Upper lobe of left lung (tissue), 6 donors: ENCODE results near the gene GRB7. TPM values are rescaled to one million over a fixed set of nuclear protein-coding genes. Genes with fewer than 3 reads are reported as not detected.
A peak's percentile ranks its signal among the peaks of the same experiment; 100 is the strongest.

Experiments used
- ATAC-seq, 2 donors: fragments of 200-7000 bp; cut with Tn5 transposase; one replicate each; pipeline ENCODE4 v1.9.1; 2022; ENCODE audit warnings: mild to moderate bottlenecking in 2 of 2, moderate library complexity in 2 of 2; ENCODE audit not compliant: low FRiP score in 2 of 2
- DNase-seq, 2 donors: peaks; one replicate each; pipeline ENCODE4 v3.0.0-alpha.2; 2019 to 2020
- H3K27ac ChIP-seq, 4 donors: fragments of 200-600 bp; sonication (generic); one replicate each; pipeline ENCODE4 v1.5.1; 2016 to 2019
- H3K27me3 ChIP-seq, 4 donors: fragments of 200-600 bp; sonication (generic); one replicate each; pipeline ENCODE4 v1.5.1; 2017 to 2019
- H3K36me3 ChIP-seq, 4 donors: fragments of 200-600 bp; sonication (generic); one replicate each; pipeline ENCODE4 v1.5.1; 2016 to 2019
- H3K4me1 ChIP-seq, 4 donors: fragments of 200-600 bp; sonication (generic); one replicate each; pipeline ENCODE4 v1.5.1; 2018 to 2019
- H3K4me3 ChIP-seq, 4 donors: fragments of 200-600 bp; sonication (generic); one replicate each; pipeline ENCODE4 v1.5.1; 2017 to 2019; ENCODE audit warnings: mild to moderate bottlenecking in 2 of 4, moderate library complexity in 1 of 4
- H3K9me3 ChIP-seq, 4 donors: fragments of 200-600 bp; sonication (generic); one replicate each; pipeline ENCODE4 v1.5.1; 2018 to 2019
- EP300 ChIP-seq, 4 donors: sonication (generic); formaldehyde crosslinking; IDR thresholded peaks; one replicate each; pipeline ENCODE4 v1.5.1; 2017; ENCODE audit warnings: antibody characterized with exemption in 4 of 4, control low read depth in 2 of 4
- POLR2A ChIP-seq, 4 donors: fragments of 450-650 bp; IDR thresholded peaks; one replicate each; pipeline ENCODE4 v1.5.1; 2016 to 2017; ENCODE audit warnings: antibody characterized with exemption in 4 of 4, mild to moderate bottlenecking in 2 of 4
- POLR2AphosphoS5 ChIP-seq, 2 donors: sonication (generic); formaldehyde crosslinking; IDR thresholded peaks; one replicate each; pipeline ENCODE4 v1.5.1; 2017; ENCODE audit warnings: antibody characterized with exemption in 2 of 2
- WGBS, 2 donors: methylation state at CpG; one replicate each; pipeline ENCODE4 v1.1.5; 2017 to 2018; 5-methylcytosine and 5-hydroxymethylcytosine counted together
- total RNA-seq, 6 donors: library from RNA; depleted of rRNA in 4 of 6; stranded (reverse); fragments of >200 nt in 4 of 6; gene quantifications; one replicate each; pipeline versions ENCODE4 v1.1.0 to v1.2.1, GENCODE V29; 2016 to 2021
- TF ChIP-seq, protein P1 (sequence below), 6 experiments: fragments of 450-650 bp in 4 of 6; fragments of 200-600 bp in 2 of 6; sonication (generic) in 2 of 6; IDR thresholded peaks; one replicate each; pipeline ENCODE4 v1.5.1; 2016 to 2019; ENCODE audit warnings: antibody characterized with exemption in 6 of 6
- donor health status: DM: no; HTN: no; CAD: no; lungs with moderate emphysema.
- donor health status: DM: no; HTN: yes; CAD: no; lungs with severe emphysema.

The GRB7 gene
- total RNA-seq, 6 donors from 2014 or later, result 19.9 to 82.8 (median 31.1) TPM

DNA sequence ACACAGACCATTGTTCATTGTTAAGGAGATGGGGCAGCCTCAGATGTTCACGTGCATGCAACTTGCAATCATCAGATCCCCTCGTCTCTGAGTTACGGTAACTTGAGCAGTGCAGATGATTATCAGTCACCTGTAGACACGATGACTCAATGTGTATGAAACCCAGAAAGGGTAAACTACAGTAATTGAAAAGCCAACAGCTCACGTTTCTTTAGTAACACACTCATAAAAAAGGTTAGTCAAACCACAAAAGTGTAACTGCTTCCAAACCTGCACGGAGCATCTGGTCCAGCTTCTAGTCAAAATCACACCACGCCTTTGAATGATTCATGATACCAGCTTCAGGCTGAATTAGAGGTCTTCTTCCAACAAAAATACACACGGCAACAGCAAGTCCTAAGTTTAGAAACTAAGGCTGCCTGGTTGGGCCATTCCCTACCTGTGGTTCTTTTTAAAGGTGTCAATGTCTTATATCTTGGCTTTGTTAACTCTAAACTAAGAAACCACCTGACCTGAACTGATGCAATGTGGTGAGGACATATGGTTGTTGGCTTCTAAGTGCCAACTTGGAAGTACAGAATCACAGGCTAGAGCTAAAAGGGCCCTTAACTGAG, 32.3 kb downstream of the GRB7 start:
- ATAC-seq (no peak), DNase-seq (no peak)
- Histone ChIP-seq H3K27ac (no peak overlapping the region), H3K36me3 (no peaks in the 10 kb centered on the region), H3K9me3 (no peaks in the 10 kb centered on the region), H3K27me3 (no peaks in the 10 kb centered on the region), H3K4me3 (no peak overlapping the region), H3K4me1 (no peaks in the 10 kb centered on the region)
- TF ChIP-seq, protein P1, sequence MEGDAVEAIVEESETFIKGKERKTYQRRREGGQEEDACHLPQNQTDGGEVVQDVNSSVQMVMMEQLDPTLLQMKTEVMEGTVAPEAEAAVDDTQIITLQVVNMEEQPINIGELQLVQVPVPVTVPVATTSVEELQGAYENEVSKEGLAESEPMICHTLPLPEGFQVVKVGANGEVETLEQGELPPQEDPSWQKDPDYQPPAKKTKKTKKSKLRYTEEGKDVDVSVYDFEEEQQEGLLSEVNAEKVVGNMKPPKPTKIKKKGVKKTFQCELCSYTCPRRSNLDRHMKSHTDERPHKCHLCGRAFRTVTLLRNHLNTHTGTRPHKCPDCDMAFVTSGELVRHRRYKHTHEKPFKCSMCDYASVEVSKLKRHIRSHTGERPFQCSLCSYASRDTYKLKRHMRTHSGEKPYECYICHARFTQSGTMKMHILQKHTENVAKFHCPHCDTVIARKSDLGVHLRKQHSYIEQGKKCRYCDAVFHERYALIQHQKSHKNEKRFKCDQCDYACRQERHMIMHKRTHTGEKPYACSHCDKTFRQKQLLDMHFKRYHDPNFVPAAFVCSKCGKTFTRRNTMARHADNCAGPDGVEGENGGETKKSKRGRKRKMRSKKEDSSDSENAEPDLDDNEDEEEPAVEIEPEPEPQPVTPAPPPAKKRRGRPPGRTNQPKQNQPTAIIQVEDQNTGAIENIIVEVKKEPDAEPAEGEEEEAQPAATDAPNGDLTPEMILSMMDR (IDR thresholded peaks at IDR 0.05), result no peak
- TF ChIP-seq POLR2A (IDR thresholded peaks at IDR 0.05) (no peak), EP300 (IDR thresholded peaks at IDR 0.05) (no peak), POLR2AphosphoS5 (IDR thresholded peaks at IDR 0.05) (no peak)
- 70 to 77% methylated on average over 8 of the region's 8 CpGs for WGBS, 2 donors

DNA sequence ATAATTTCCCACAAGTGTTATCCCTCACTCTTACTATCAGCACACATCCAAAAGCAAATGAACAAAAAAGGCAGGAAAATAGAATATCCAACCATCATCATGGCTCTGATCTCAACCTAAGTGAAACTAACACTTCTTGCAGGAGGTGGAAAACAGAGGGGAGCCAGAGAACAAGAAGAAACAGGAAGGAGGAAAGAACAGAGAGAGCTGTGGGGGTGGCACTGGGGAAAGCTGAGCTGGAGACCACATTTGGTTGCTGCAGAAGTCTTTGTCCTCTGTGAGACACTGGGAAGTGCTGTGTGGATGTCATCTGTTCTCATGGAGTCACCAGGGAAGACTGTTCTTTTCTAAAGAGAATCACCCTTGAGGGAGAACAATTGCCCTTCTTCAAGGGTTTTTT, 34.7 kb downstream of the GRB7 start:
- Histone ChIP-seq H3K36me3 (no peaks in the 10 kb centered on the region), H3K27me3 (no peaks in the 10 kb centered on the region), H3K4me1 (no peaks in the 10 kb centered on the region), H3K27ac (peak overlapping the region in 1 of 4 donors; percentile 55), H3K4me3 (no peak overlapping the region), H3K9me3 (no peaks in the 10 kb centered on the region)
- DNase-seq, result no peak
- no peak for ATAC-seq
- TF ChIP-seq EP300 (IDR thresholded peaks at IDR 0.05) (no peak), POLR2AphosphoS5 (IDR thresholded peaks at IDR 0.05) (no peak), POLR2A (IDR thresholded peaks at IDR 0.05) (no peak)
- TF ChIP-seq, protein P1 (IDR thresholded peaks at IDR 0.05), result no peak

DNA sequence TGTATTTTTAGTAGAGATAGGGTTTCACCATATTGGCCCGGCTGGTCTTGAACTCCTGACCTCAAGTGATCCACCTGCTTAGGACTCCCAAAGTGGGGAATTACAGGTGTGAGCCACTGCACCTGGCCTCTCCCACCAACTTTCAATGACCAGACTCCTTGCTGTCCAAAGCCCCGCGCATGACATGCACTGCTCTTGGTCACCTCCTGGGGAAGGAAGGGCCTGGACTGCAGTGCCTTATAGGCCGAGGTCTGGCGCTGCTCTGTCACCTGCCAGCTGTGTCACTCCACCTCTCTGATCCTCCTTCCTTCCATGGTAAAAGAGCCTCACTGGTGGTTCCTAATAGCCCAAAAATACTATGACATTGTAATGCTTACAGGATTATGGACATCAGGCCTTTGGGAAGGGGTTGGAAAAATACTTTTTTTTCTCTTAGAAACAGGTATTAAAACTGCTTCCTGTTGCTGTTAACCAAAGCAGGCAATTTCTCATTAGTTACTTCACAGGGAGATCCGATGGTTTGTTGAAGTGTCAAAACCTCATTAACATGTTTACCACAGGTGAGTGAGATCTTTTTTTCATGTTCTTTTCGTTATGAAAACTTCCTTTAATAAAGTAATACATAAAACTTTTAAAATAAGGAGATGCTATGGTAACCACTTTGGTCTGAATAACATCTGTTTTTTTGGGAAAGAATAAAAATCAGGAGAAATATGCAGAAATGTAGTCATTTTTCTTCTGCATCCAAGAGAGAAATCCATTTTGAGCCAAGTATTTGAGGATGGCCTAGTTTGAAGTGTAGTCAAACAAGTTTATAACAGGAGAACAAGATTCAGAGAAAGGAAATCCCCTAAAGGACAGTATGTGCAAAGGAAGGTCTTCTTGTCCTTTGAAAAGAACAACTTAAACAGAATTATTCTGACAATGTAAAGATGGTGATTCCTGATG, 35.5 kb downstream of the GRB7 start:
- no peak for ATAC-seq
- H3K27me3 ChIP-seq, result no peaks in the 10 kb centered on the region
- TF ChIP-seq, protein P1 (IDR thresholded peaks at IDR 0.05), result no peak
- no peak for TF ChIP-seq POLR2A (IDR thresholded peaks at IDR 0.05)
- TF ChIP-seq POLR2AphosphoS5 (IDR thresholded peaks at IDR 0.05), result no peak
- TF ChIP-seq EP300 (IDR thresholded peaks at IDR 0.05), result no peak
- no peaks in the 10 kb centered on the region for H3K9me3 ChIP-seq
- DNase-seq, result no peak
- no peaks in the 10 kb centered on the region for H3K36me3 ChIP-seq
- WGBS, 2 donors, result 78 to 86% methylated on average over 7 of the region's 7 CpGs
- peaks cover 0 to 7% (median 0%) of the 10 kb centered on the region in 4 donors for H3K4me1 ChIP-seq
- no peak overlapping the region for H3K4me3 ChIP-seq
- peak overlapping the region in 2 of 4 donors; percentile 24 to 55 for H3K27ac ChIP-seq

DNA sequence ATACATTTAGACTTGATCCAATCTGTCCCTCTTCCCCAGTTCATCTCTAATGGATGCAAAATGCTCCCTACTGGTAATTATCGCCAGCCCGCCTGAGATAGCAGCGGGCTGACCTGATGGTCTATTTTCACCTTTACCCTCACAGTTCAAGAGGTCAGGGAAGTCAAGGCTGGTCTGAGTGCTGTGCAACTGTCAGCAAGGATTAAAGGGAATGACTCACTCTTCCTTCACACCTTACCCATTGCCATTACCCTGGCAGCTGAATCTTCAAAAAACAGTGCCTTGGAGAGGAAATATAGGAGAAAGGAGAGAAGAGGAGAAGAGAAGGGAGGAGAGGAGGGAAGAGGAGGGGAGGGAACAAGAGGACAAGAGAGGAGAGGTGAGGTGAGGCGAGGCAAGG, 36.3 kb downstream of the GRB7 start:
- no peak for TF ChIP-seq POLR2A (IDR thresholded peaks at IDR 0.05)
- no peak for TF ChIP-seq POLR2AphosphoS5 (IDR thresholded peaks at IDR 0.05)
- TF ChIP-seq, protein P1 (IDR thresholded peaks at IDR 0.05), result no peak
- TF ChIP-seq EP300 (IDR thresholded peaks at IDR 0.05), result no peak
- Histone ChIP-seq H3K36me3 (no peaks in the 10 kb centered on the region), H3K27me3 (no peaks in the 10 kb centered on the region), H3K27ac (peak overlapping the region in 2 of 4 donors; percentile 6 to 62), H3K9me3 (no peaks in the 10 kb centered on the region), H3K4me3 (no peak overlapping the region), H3K4me1 (peaks cover 0 to 7% (median 0%) of the 10 kb centered on the region in 4 donors)
- ATAC-seq (no peak), DNase-seq (no peak)
- 87 to 89% methylated on average over 4 of the region's 4 CpGs for WGBS, 2 donors
